Prostate gland (tissue), 2 donors: ENCODE results near the gene HIP1R.

Experiments
- POLR2A ChIP-seq: fragments of 450-650 bp; IDR thresholded peaks from one replicate; pipeline ENCODE4 v1.6.1; 2016; ENCODE audit warnings: antibody characterized with exemption, mild to moderate bottlenecking
- POLR2AphosphoS5 ChIP-seq: sonication (generic); formaldehyde crosslinking; IDR thresholded peaks from one replicate; pipeline ENCODE4 v1.6.1; 2017; ENCODE audit warnings: antibody characterized with exemption
- TF ChIP-seq, protein P1 (sequence below), 4 experiments: fragments of 200-600 bp in 2 of 4; fragments of 450-650 bp in 2 of 4; sonication (generic) in 2 of 4; IDR thresholded peaks; 1 replicate in 3 of 4; 2 replicates in 1 of 4; pipeline ENCODE4 v1.5.1; 2016 to 2019; ENCODE audit warnings: antibody characterized with exemption in 4 of 4, mild to moderate bottlenecking in 2 of 4, moderate library complexity in 2 of 4

DNA sequence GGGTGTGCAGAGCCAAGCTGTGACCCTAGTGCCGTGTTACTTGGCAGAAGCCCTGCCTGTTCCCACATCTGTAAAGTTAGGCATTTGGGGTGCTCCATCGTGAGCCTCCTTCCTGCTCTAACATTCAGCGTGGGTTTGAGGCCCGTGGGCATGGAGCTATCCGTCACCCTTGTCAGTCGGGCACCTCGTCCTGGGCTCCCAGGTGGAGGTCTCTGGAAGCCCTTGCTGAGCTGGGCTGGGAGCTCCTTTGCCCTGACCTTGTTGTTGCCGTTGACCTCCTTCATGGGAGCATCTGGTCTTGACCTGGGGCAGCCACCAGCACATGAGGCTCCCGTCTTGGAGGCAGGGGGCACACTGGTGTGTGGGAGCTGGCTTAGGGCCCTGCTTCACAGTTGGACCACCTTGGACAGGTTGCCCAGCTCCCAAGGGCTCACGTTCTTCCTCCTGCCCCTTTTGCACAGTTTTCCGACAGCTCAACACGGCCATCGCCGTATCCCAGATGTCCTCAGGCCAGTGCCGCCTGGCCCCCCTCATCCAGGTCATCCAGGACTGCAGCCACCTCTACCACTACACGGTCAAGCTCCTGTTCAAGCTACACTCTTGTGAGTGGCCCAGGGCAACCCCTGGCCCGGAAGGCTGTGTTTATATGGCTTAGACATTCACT lies 18.5 kb downstream of the HIP1R start:
- TF ChIP-seq, protein P1, sequence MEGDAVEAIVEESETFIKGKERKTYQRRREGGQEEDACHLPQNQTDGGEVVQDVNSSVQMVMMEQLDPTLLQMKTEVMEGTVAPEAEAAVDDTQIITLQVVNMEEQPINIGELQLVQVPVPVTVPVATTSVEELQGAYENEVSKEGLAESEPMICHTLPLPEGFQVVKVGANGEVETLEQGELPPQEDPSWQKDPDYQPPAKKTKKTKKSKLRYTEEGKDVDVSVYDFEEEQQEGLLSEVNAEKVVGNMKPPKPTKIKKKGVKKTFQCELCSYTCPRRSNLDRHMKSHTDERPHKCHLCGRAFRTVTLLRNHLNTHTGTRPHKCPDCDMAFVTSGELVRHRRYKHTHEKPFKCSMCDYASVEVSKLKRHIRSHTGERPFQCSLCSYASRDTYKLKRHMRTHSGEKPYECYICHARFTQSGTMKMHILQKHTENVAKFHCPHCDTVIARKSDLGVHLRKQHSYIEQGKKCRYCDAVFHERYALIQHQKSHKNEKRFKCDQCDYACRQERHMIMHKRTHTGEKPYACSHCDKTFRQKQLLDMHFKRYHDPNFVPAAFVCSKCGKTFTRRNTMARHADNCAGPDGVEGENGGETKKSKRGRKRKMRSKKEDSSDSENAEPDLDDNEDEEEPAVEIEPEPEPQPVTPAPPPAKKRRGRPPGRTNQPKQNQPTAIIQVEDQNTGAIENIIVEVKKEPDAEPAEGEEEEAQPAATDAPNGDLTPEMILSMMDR (IDR thresholded peaks at IDR 0.05), result no peak
- TF ChIP-seq POLR2AphosphoS5 (no peak), POLR2A (no peak)
